Mesothelial cell of epicardium (in vitro differentiated cells): Measurements from ENCODE around the gene FSTL5. TPM values are rescaled to one million over a fixed set of nuclear protein-coding genes. Genes with fewer than 3 reads are reported as not detected.

Source experiments
- DNase-seq, 2 experiments: peaks; one replicate each; pipeline ENCODE4 v3.0.0; 2021; ENCODE audit warnings: low spot score in 2 of 2; ENCODE audit not compliant: unreplicated experiment in 2 of 2
- H3K27ac Mint-ChIP-seq: 2 replicates; pipeline ENCODE4 v1.8.0; 2021; ENCODE audit warnings: mixed read lengths
- H3K27me3 Mint-ChIP-seq: 2 replicates; pipeline ENCODE4 v1.8.0; 2021; ENCODE audit warnings: low read depth, mixed read lengths
- H3K36me3 Mint-ChIP-seq: 2 replicates; pipeline ENCODE4 v1.8.0; 2021; ENCODE audit warnings: mixed read lengths
- H3K4me1 Mint-ChIP-seq: 2 replicates; pipeline ENCODE4 v1.8.0; 2021; ENCODE audit warnings: mixed read lengths
- H3K4me3 Mint-ChIP-seq: 2 replicates; pipeline ENCODE4 v1.8.0; 2021; ENCODE audit warnings: mild to moderate bottlenecking, moderate library complexity, mixed read lengths
- H3K9me3 Mint-ChIP-seq: 2 replicates; pipeline ENCODE4 v1.8.0; 2021; ENCODE audit warnings: mixed read lengths
- total RNA-seq: library from RNA; stranded (reverse); gene quantifications from 3 replicates; pipeline ENCODE4 v1.2.1, GENCODE V29; 2021
- TF ChIP-seq, protein P1 (sequence below): fragments of 200-600 bp; sonication (generic); IDR thresholded peaks from one replicate; pipeline ENCODE4 v1.5.0; 2021; ENCODE audit warnings: antibody characterized with exemption; ENCODE audit not compliant: unreplicated experiment

FSTL5 gene
- total RNA-seq, 1 donor from 2014 or later = 0.04 TPM

DNA sequence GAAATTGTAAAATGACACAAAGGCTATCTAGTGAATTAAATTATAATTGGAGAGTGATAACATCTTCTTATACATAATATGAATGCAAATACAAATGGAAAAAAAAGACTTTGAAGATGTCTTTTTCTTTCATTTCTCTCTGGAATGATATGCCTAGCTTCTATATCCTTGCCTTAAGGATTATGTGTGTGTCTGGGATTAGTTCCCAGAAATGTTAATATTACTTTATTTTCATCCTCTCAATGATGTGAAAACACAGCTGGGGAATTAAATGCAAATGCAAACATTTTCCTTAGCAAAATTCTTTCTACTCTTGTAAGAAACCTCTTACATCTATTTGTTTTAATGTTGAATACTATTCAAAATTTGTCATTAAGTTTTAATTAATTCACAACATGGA lies 441.9 kb downstream of the FSTL5 start:
- no peak for DNase-seq
- Mint-ChIP-seq H3K27me3 (no peaks in the 10 kb centered on the region), H3K4me3 (no peak overlapping the region), H3K9me3 (peaks cover 21% of the 10 kb centered on the region), H3K36me3 (no peaks in the 10 kb centered on the region), H3K27ac (no peak overlapping the region), H3K4me1 (no peaks in the 10 kb centered on the region)
- TF ChIP-seq, protein P1, sequence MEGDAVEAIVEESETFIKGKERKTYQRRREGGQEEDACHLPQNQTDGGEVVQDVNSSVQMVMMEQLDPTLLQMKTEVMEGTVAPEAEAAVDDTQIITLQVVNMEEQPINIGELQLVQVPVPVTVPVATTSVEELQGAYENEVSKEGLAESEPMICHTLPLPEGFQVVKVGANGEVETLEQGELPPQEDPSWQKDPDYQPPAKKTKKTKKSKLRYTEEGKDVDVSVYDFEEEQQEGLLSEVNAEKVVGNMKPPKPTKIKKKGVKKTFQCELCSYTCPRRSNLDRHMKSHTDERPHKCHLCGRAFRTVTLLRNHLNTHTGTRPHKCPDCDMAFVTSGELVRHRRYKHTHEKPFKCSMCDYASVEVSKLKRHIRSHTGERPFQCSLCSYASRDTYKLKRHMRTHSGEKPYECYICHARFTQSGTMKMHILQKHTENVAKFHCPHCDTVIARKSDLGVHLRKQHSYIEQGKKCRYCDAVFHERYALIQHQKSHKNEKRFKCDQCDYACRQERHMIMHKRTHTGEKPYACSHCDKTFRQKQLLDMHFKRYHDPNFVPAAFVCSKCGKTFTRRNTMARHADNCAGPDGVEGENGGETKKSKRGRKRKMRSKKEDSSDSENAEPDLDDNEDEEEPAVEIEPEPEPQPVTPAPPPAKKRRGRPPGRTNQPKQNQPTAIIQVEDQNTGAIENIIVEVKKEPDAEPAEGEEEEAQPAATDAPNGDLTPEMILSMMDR = no peak

DNA sequence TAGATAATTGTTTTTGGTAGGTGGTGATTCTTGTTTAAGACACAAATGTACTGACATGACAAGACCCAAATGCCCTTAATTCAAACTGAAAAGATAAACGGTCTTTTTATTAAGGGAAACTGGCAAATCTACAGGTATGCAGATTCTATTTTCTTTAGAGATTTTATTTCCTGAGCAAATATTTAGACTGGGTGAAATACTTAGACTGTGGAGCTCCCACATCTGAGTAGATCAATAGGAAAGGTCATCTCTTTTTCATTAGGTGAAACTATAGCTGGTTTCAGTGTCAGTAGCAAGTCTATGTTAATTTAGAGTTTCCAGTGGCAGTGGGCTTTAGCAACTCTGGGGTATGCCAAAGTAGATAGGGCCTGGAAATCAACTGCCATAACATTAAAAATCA lies 446.7 kb downstream of the FSTL5 start:
- H3K4me1 Mint-ChIP-seq = peaks cover 14% of the 10 kb centered on the region
- TF ChIP-seq, protein P1 = no peak
- H3K9me3 Mint-ChIP-seq = peaks cover 21% of the 10 kb centered on the region
- no peaks in the 10 kb centered on the region for H3K27me3 Mint-ChIP-seq
- H3K36me3 Mint-ChIP-seq = no peaks in the 10 kb centered on the region
- no peak overlapping the region for H3K27ac Mint-ChIP-seq
- DNase-seq = no peak
- H3K4me3 Mint-ChIP-seq = no peak overlapping the region

DNA sequence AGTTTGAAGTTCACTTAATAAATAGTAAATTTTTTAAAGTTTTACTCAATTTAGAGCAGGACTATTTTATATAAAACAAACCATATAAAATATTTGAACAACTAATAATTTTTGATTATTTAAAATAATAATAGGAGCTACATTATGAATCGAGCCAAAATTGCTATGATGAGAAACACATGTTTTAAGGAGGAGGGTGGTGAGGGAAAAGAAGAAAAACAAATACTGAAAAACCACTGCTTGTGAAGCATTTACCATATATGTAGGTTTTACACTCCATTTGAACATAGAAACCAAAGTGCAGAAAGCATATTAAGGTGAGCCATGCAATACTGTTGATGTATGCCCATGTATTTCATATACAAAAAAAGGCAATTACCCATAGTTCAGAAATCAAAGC lies 448.9 kb downstream of the FSTL5 start:
- no peak overlapping the region for H3K4me3 Mint-ChIP-seq
- DNase-seq = no peak
- TF ChIP-seq, protein P1 = no peak
- peaks cover 13% of the 10 kb centered on the region for H3K9me3 Mint-ChIP-seq
- H3K27ac Mint-ChIP-seq = no peak overlapping the region
- no peaks in the 10 kb centered on the region for H3K36me3 Mint-ChIP-seq
- no peaks in the 10 kb centered on the region for H3K27me3 Mint-ChIP-seq
- peaks cover 14% of the 10 kb centered on the region for H3K4me1 Mint-ChIP-seq

DNA sequence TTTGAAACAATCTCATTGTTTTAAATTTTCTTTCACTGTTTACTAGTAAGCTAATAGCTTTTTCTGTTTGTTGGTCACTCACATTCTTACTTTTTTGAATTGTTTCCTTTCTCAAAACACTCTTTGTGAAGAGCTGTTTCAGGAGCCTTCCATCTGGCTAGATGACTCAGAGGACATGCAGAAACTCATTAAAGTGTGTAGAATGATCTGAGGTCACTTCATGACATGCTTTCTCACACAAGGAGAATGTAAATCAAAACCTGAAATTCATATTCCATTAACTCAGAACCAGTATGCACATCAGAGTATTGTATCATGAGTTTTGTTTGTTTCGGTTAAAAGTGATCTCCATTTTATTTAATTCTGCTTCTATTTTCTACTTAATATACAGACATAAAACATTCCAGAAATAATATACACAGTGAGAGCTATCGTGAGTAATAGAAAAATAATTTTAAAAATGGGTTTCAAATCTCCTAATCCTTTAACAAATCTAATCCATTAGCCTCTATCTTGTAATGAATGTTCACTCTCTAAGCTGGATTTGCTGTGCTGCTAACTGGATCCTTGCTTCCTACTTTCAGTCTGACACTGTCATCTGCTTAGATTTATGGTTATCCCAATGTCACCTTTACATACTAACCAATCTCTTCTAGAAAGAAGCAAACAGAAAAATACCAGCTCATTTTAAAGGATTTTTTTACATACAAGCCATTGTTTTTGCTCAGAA lies 449.6 kb downstream of the FSTL5 start:
- H3K27me3 Mint-ChIP-seq = no peaks in the 10 kb centered on the region
- peaks cover 14% of the 10 kb centered on the region for H3K4me1 Mint-ChIP-seq
- no peak overlapping the region for H3K4me3 Mint-ChIP-seq
- no peak for DNase-seq
- no peaks in the 10 kb centered on the region for H3K36me3 Mint-ChIP-seq
- peaks cover 6% of the 10 kb centered on the region for H3K9me3 Mint-ChIP-seq
- TF ChIP-seq, protein P1 = no peak
- no peak overlapping the region for H3K27ac Mint-ChIP-seq

DNA sequence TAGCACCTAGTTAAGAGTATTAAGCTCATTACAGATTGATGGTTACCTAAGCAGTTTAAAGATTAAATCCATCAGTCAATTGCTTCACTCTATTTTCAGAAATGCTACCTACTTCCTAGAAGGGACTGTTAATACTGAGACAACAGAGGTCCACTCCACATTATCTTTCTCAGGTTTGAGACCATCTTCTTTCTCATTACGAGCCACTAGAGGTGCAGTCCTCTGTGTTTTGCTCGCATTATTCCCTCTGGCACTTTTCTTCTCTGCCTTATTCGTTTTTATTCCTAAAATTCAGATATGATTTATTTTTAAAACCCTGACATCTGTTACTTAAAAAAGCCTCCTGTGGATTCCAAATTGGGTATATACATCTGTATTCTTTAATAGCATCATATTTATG lies 459.1 kb downstream of the FSTL5 start:
- no peaks in the 10 kb centered on the region for H3K4me1 Mint-ChIP-seq
- H3K4me3 Mint-ChIP-seq = no peak overlapping the region
- TF ChIP-seq, protein P1 = no peak
- H3K27me3 Mint-ChIP-seq = no peaks in the 10 kb centered on the region
- H3K9me3 Mint-ChIP-seq = no peaks in the 10 kb centered on the region
- H3K27ac Mint-ChIP-seq = no peak overlapping the region
- H3K36me3 Mint-ChIP-seq = no peaks in the 10 kb centered on the region
- no peak for DNase-seq
